HG03064 (cell line): ENCODE results near the gene PCP4L1.

Source experiments
- ATAC-seq: cut with Tn5 transposase; IDR thresholded peaks from one replicate; pipeline ENCODE4 v1.9.1; 2021; ENCODE audit warnings: low read depth; ENCODE audit not compliant: unreplicated experiment

Gene PCP4L1

GRCh38 chr1:161261261-161262235 is 3.0 kb downstream of the PCP4L1 start:
- ATAC-seq, result no peak

GRCh38 chr1:161265305-161265704 is 6.8 kb downstream of the PCP4L1 start:
- ATAC-seq, result no peak

GRCh38 chr1:161266202-161266601 is 7.7 kb downstream of the PCP4L1 start:
- ATAC-seq, result no peak

- no peak for ATAC-seq
These were observed 8.3 kb downstream of the PCP4L1 start for GRCh38 chr1:161266836-161267235.

- ATAC-seq, result no peak
These were observed 8.8 kb downstream of the PCP4L1 start for GRCh38 chr1:161267321-161267720.

GRCh38 chr1:161273402-161273801 is 14.9 kb downstream of the PCP4L1 start:
- no peak for ATAC-seq

GRCh38 chr1:161274874-161275273 is 16.3 kb downstream of the PCP4L1 start:
- ATAC-seq, result no peak

GRCh38 chr1:161282991-161283390 is 24.4 kb downstream of the PCP4L1 start:
- no peak for ATAC-seq

GRCh38 chr1:161285113-161285512 is 26.6 kb downstream of the PCP4L1 start:
- no peak for ATAC-seq

GRCh38 chr1:161285521-161285920 is 27.0 kb downstream of the PCP4L1 start:
- ATAC-seq, result no peak

- no peak for ATAC-seq
These were observed 29.0 kb downstream of the PCP4L1 start for GRCh38 chr1:161287482-161288054.

- no peak for ATAC-seq
These were observed 32.2 kb downstream of the PCP4L1 start for GRCh38 chr1:161290779-161291178.

GRCh38 chr1:161297415-161297814 is 38.9 kb downstream of the PCP4L1 start:
- ATAC-seq, result no peak

GRCh38 chr1:161298116-161298515 is 39.6 kb downstream of the PCP4L1 start:
- ATAC-seq, result no peak

- ATAC-seq, result no peak
These were observed 40.8 kb downstream of the PCP4L1 start for GRCh38 chr1:161299347-161299746.

- ATAC-seq, result no peak
These were observed 41.9 kb downstream of the PCP4L1 start for GRCh38 chr1:161300478-161300877.

- no peak for ATAC-seq
These were observed 46.7 kb downstream of the PCP4L1 start for GRCh38 chr1:161304927-161305866.

- ATAC-seq, result no peak
These were observed 47.4 kb downstream of the PCP4L1 start for GRCh38 chr1:161305867-161306519.

- no peak for ATAC-seq
These were observed 48.8 kb downstream of the PCP4L1 start for GRCh38 chr1:161307230-161307768.
